A673 (cell line): ENCODE measurements around the gene ZC3H12A. TPM values are rescaled to one million over a fixed set of nuclear protein-coding genes. Genes with fewer than 3 reads are reported as not detected.

Experiments used
- Bru-seq: library from RNA; stranded (reverse); fragments of 400-500 nt; gene quantifications from one replicate; lab custom pipeline; 2021; lab: Mats Ljungman, UMichigan
- BruChase-seq, 2 experiments: library from RNA; stranded (reverse); fragments of 400-500 nt; gene quantifications; one replicate each; lab custom pipeline; 2021; lab: Mats Ljungman, UMichigan
- BruUV-seq: library from RNA; stranded (reverse); fragments of 400-500 nt; replicated peaks from 2 replicates; lab custom pipeline; 2021; lab: Mats Ljungman, UMichigan
- CTCF ChIA-PET: fragments of 300-600 bp; sonication (Branson Sonifier 250); formaldehyde crosslinking; loops from one replicate; lab custom pipeline; 2022; ENCODE audit warnings: antibody characterized with exemption; lab: Charles Lee
- POLR2A ChIA-PET: fragments of 300-600 bp; sonication (Branson Sonifier 250); formaldehyde crosslinking; loops from one replicate; lab custom pipeline; 2022; ENCODE audit warnings: antibody characterized with exemption; ENCODE audit not compliant: low non-redundant PET; lab: Charles Lee
- DNase-seq: peaks from one replicate; pipeline ENCODE4 v3.0.0-alpha.2; 2015; ENCODE audit warnings: low spot score
- H3K27ac ChIP-seq: fragments of 200-600 bp; sonication (generic); 2 replicates; pipeline ENCODE4 v1.5.1; 2016; ENCODE audit warnings: mixed run types, low read depth, mild to moderate bottlenecking, mixed read lengths, antibody characterized with exemption, low read length; ENCODE audit not compliant: poor library complexity, severe bottlenecking
- H3K27me3 ChIP-seq: fragments of 200-600 bp; sonication (generic); replicated peaks from 2 replicates; pipeline ENCODE4 v1.6.1; 2017; ENCODE audit warnings: mixed run types, low read depth, mild to moderate bottlenecking, mixed read lengths, antibody characterized with exemption, low read length; ENCODE audit not compliant: insufficient read depth, poor library complexity
- H3K36me3 ChIP-seq: fragments of 200-600 bp; sonication (generic); 2 replicates; pipeline ENCODE4 v1.6.1; 2016; ENCODE audit warnings: mixed run types, mild to moderate bottlenecking, mixed read lengths, antibody characterized with exemption, low read length; ENCODE audit not compliant: insufficient read depth, poor library complexity, severe bottlenecking
- H3K4me1 ChIP-seq: fragments of 200-600 bp; sonication (generic); 2 replicates; pipeline ENCODE4 v1.6.1; 2017; ENCODE audit warnings: mixed run types, mild to moderate bottlenecking, mixed read lengths, antibody characterized with exemption, low read length; ENCODE audit not compliant: insufficient read depth, poor library complexity, severe bottlenecking
- H3K4me3 ChIP-seq: fragments of 200-600 bp; sonication (generic); 2 replicates; pipeline ENCODE4 v1.5.1; 2016; ENCODE audit warnings: low read depth, mixed run types, mild to moderate bottlenecking, mixed read lengths, low read length; ENCODE audit not compliant: poor library complexity, severe bottlenecking
- H3K9me3 ChIP-seq: fragments of 200-600 bp; sonication (generic); 2 replicates; pipeline ENCODE4 v1.6.1; 2016; ENCODE audit warnings: mixed run types, low read depth, mild to moderate bottlenecking, mixed read lengths, antibody characterized with exemption, low read length; ENCODE audit not compliant: poor library complexity, severe bottlenecking
- CTCF ChIP-seq: fragments of 300-800, 200-600 bp; sonication (generic); conservative IDR thresholded peaks from 2 replicates; pipeline ENCODE4 v1.5.1; 2017; ENCODE audit warnings: low read depth, mild to moderate bottlenecking, antibody characterized with exemption, low read length, moderate library complexity, mixed read lengths
- EZH2 ChIP-seq: fragments of 200-600 bp; sonication (generic); IDR thresholded peaks from 2 replicates; pipeline ENCODE4 v1.6.1; 2017; ENCODE audit warnings: borderline replicate concordance, low read depth, mild to moderate bottlenecking, mixed read lengths, antibody characterized with exemption, low read length; ENCODE audit not compliant: poor library complexity, severe bottlenecking
- intact Hi-C: fragments of 100-400 bp; cut with micrococcal nuclease; formaldehyde crosslinking; loops from one replicate; pipeline ENCODE4 v1.10.0; 2022; ENCODE audit not compliant: unreplicated experiment
- long read RNA-seq: library from polyadenylated mRNA; stranded (forward); transcript quantifications from one replicate; pipeline ENCODE4 v2.0.0, GENCODE V29; 2022
- total RNA-seq: library from RNA; stranded (reverse); gene quantifications from 2 replicates; pipeline ENCODE4 v1.2.3, GENCODE V29; 2021

ZC3H12A gene
- total RNA-seq (4.8 and 5.4 TPM in 2 replicates), Bru-seq, nascent RNA (percentile 53 among the genes with signal in this experiment), BruChase-seq, experiment 1, labeled RNA remaining after a 2-hour chase (percentile 42 among the genes with signal in this experiment), BruChase-seq, experiment 2, labeled RNA remaining after a 6-hour chase (percentile 36 among the genes with signal in this experiment)
- long read RNA-seq, partial matches to known transcripts, result 2 of 7 reads
- long read RNA-seq, other reads (novel, unspliced or antisense), result 4 of 7 reads

GRCh38 chr1:37474046-37474696 is at the start of gene ZC3H12A:
Gene ZC3H12A, plus strand, starts transcription at chr1:37474580. Its CDS starts 917 bp downstream, at chr1:37475497.
- Histone ChIP-seq H3K36me3 (peaks cover 4% of the 10 kb centered on the region), H3K4me3 (peak within 1 kb of the TSS; percentile 75), H3K9me3 (no peaks in the 10 kb centered on the region), H3K27me3 (no peaks in the 10 kb centered on the region), H3K4me1 (peaks cover 58% of the 10 kb centered on the region), H3K27ac (peak within 1 kb of the TSS; percentile 82)
- BruUV-seq, result no TSS peak
- intact Hi-C loops, result no loop called here
- CTCF ChIA-PET, result interaction anchor here (1.1 kb wide), 1 partner anchor 13 kb away, joined by 5 read pairs; no protein-coding TSS in a partner anchor
- TF ChIP-seq EZH2 (no peak), CTCF (no peak)
- POLR2A ChIA-PET, result interaction anchor here (0.7 kb wide), 1 partner anchor 81 kb away, joined by 4 read pairs; no protein-coding TSS in a partner anchor
- DNase-seq, result peak; percentile 88

- H3K4me3 ChIP-seq, result no peak overlapping the region
- H3K4me1 ChIP-seq, result no peaks in the 10 kb centered on the region
- peaks cover 22% of the 10 kb centered on the region for H3K27me3 ChIP-seq
- H3K27ac ChIP-seq, result no peak overlapping the region
- H3K9me3 ChIP-seq, result no peaks in the 10 kb centered on the region
- no peak for TF ChIP-seq CTCF
- TF ChIP-seq EZH2, result no peak
- DNase-seq, result no peak
- no peaks in the 10 kb centered on the region for H3K36me3 ChIP-seq
- CTCF ChIA-PET, result no interaction called here
- POLR2A ChIA-PET, result no interaction called here
- no TSS peak for BruUV-seq
- intact Hi-C loops, result no loop called here
Observed at GRCh38 chr1:37425221-37425620, 49.2 kb upstream of the ZC3H12A start.

- intact Hi-C loops, result no loop called here
- Histone ChIP-seq H3K27me3 (peaks cover 12% of the 10 kb centered on the region), H3K4me1 (no peaks in the 10 kb centered on the region), H3K27ac (no peak overlapping the region), H3K9me3 (no peaks in the 10 kb centered on the region), H3K36me3 (no peaks in the 10 kb centered on the region), H3K4me3 (no peak overlapping the region)
- ChIA-PET CTCF (no interaction called here), POLR2A (no interaction called here)
- no peak for DNase-seq
- TF ChIP-seq CTCF (no peak), EZH2 (no peak)
- BruUV-seq, result no TSS peak
Observed at GRCh38 chr1:37429029-37429428, 45.4 kb upstream of the ZC3H12A start.
